ENCODE data around the gene LEFTY1.

GRCh38 chr1:225881081-225881958 lies 7.6 kb downstream of the LEFTY1 start:
- TF ChIP-seq POLR2AphosphoS5 (IDR thresholded peaks at IDR 0.05; ENCODE audit: insufficient read depth, low read depth, low read length) (no peak), POLR2A (IDR thresholded peaks at IDR 0.05; ENCODE audit: low read depth, low read length) (no peak), FOS (IDR thresholded peaks at IDR 0.05; ENCODE audit: borderline replicate concordance, insufficient read depth, low read length) (no peak), EZH2 (IDR thresholded peaks at IDR 0.05; ENCODE audit: borderline replicate concordance, low read depth, low read length, severe bottlenecking) (no peak)
- TF ChIP-seq, protein P1, sequence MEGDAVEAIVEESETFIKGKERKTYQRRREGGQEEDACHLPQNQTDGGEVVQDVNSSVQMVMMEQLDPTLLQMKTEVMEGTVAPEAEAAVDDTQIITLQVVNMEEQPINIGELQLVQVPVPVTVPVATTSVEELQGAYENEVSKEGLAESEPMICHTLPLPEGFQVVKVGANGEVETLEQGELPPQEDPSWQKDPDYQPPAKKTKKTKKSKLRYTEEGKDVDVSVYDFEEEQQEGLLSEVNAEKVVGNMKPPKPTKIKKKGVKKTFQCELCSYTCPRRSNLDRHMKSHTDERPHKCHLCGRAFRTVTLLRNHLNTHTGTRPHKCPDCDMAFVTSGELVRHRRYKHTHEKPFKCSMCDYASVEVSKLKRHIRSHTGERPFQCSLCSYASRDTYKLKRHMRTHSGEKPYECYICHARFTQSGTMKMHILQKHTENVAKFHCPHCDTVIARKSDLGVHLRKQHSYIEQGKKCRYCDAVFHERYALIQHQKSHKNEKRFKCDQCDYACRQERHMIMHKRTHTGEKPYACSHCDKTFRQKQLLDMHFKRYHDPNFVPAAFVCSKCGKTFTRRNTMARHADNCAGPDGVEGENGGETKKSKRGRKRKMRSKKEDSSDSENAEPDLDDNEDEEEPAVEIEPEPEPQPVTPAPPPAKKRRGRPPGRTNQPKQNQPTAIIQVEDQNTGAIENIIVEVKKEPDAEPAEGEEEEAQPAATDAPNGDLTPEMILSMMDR (IDR thresholded peaks at IDR 0.05; ENCODE audit: extremely low read depth in 1 of 2, insufficient read depth in 1 of 2, low read depth in 1 of 2, low read length in 2 of 2): no peak
